Measurements from ENCODE around the gene PSAP. TPM values are rescaled to one million over a fixed set of nuclear protein-coding genes. Genes with fewer than 3 reads are reported as not detected.

Gene PSAP
- polyA plus RNA-seq, 2 of the 4 experiments (the other 2 are of a cell fraction), result 690 to 1,519 TPM

DNA sequence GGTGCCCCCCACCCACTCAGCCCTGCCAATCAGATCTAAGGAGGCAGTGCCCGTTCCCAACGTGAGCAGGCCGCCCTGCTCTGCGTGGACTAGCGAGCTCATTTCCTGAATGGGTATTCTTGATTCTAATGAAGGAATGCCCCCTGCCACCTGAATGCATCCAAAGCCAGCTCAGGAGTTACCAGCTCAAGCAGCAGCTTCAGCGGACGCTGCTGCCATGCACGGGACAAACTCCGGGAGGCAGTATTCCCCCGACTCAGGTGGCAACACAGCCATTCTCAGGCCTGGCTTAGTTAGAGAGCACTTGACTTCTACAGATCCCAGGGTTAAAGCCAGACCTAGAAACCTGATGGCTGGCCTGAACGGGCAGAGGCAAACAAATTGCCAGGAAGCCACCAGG, 25.8 kb downstream of the PSAP start:
- Histone ChIP-seq H3K9me3 (no peaks in the 10 kb centered on the region), H3K4me1 (no peaks in the 10 kb centered on the region), H3K27ac (no peak overlapping the region), H3K4me2 (no peak overlapping the region), H3K4me3 (no peak overlapping the region)
- POLR2A ChIA-PET, result interaction anchor here (0.5 to 0.6 kb wide), 3 partner anchors 16 to 1320 kb away, joined by 3 to 4 read pairs (median 3); no protein-coding TSS in a partner anchor
- FAIRE-seq (no peak), ATAC-seq (no peak), DNase-seq (ENCODE audit: low read depth in 1 of 2, low spot score in 1 of 2) (no peak)
- 83% methylated on average over 11 of the region's 11 CpGs for WGBS (ENCODE audit: missing lambda C conversion rate)
- CTCF ChIA-PET, result interaction anchor here (1.0 to 8.5 kb wide), 7 partner anchors 10 to 224 kb away, joined by 3 to 71 read pairs (median 6); partner anchors contain the start of gene VSIR
- TF ChIP-seq BHLHE40 (IDR thresholded peaks at IDR 0.05; ENCODE audit: low read depth, low read length) (no peak), MAZ (IDR thresholded peaks at IDR 0.05; ENCODE audit: borderline replicate concordance, low read depth, low read length) (no peak), NR3C1 (IDR thresholded peaks at IDR 0.05) (no peak), CTCF (IDR thresholded peaks at IDR 0.05) (peak; percentile 18; the same call in 1 of the 3 replicates), RAD21 (conservative IDR thresholded peaks at IDR 0.05 in 1 of 2, IDR thresholded peaks at IDR 0.05 in 1 of 2) (0 out of 5 replicates have a peak, but pooled peaks of 1 of the 2 experiments have one; percentile 10), SMC3 (IDR thresholded peaks at IDR 0.05) (0 out of 3 replicates have a peak, but pooled peaks have one; percentile 5)

DNA sequence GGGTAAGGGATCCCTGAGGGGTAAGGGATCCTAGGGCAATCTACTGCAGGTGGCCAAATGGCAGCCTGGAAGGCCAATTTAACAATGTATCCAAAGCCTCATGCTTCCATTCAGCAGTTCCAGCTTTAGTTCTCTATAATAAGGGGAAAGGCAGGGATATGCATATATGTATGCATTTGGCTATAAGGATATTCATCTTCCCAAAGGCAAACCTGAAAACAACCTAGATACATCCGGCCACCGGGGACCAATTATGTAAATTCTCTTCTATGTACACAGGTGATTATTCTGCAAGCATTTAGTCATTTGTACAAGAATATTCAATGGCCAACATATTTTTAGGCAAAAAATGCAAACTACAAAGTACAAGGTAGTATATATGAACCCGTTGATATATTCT, 26.7 kb downstream of the PSAP start:
- Histone ChIP-seq H3K27ac (no peak overlapping the region), H3K4me3 (no peak overlapping the region), H3K4me2 (no peak overlapping the region), H3K9me3 (no peaks in the 10 kb centered on the region), H3K4me1 (no peaks in the 10 kb centered on the region)
- CTCF ChIA-PET, result interaction anchor here (1.0 to 8.5 kb wide), 4 partner anchors 9 to 116 kb away, joined by 3 to 71 read pairs (median 15); no protein-coding TSS in a partner anchor
- FAIRE-seq (no peak), DNase-seq (ENCODE audit: low read depth in 1 of 2, low spot score in 1 of 2) (no peak), ATAC-seq (no peak)
- no peak for TF ChIP-seq MYC (IDR thresholded peaks at IDR 0.05; ENCODE audit: borderline replicate concordance, low read length)
- TF ChIP-seq, protein P1, sequence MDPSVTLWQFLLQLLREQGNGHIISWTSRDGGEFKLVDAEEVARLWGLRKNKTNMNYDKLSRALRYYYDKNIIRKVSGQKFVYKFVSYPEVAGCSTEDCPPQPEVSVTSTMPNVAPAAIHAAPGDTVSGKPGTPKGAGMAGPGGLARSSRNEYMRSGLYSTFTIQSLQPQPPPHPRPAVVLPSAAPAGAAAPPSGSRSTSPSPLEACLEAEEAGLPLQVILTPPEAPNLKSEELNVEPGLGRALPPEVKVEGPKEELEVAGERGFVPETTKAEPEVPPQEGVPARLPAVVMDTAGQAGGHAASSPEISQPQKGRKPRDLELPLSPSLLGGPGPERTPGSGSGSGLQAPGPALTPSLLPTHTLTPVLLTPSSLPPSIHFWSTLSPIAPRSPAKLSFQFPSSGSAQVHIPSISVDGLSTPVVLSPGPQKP (IDR thresholded peaks at IDR 0.05; ENCODE audit: low read depth, low read length), result no peak
- TF ChIP-seq CTCF (IDR thresholded peaks at IDR 0.05), result no peak
- TF ChIP-seq HEYL (CRISPR knock-in tag; IDR thresholded peaks at IDR 0.05), result no peak
- no peak for TF ChIP-seq CHD4 (IDR thresholded peaks at IDR 0.05; ENCODE audit: borderline replicate concordance)
- no peak for TF ChIP-seq CBX2 (IDR thresholded peaks at IDR 0.05; ENCODE audit: borderline replicate concordance, low read depth)
- TF ChIP-seq, protein P2, sequence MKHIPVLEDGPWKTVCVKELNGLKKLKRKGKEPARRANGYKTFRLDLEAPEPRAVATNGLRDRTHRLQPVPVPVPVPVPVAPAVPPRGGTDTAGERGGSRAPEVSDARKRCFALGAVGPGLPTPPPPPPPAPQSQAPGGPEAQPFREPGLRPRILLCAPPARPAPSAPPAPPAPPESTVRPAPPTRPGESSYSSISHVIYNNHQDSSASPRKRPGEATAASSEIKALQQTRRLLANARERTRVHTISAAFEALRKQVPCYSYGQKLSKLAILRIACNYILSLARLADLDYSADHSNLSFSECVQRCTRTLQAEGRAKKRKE (CRISPR knock-in tag; IDR thresholded peaks at IDR 0.05; ENCODE audit: low read depth), result no peak
- no peak for TF ChIP-seq RCOR1 (IDR thresholded peaks at IDR 0.05; ENCODE audit: low read depth, low read length)
- no peak for TF ChIP-seq SREBF2 (IDR thresholded peaks at IDR 0.05)
- no peak for TF ChIP-seq FOSB (CRISPR knock-in tag; IDR thresholded peaks at IDR 0.05)
- no peak for TF ChIP-seq EHMT2 (IDR thresholded peaks at IDR 0.05; ENCODE audit: low read depth)
- no peak for TF ChIP-seq CEBPB (IDR thresholded peaks at IDR 0.05)
- TF ChIP-seq FOSL2 (IDR thresholded peaks at IDR 0.05), result no peak
- TF ChIP-seq FOSL2 (CRISPR knock-in tag; IDR thresholded peaks at IDR 0.05), result no peak
- no peak for TF ChIP-seq POLR2A (IDR thresholded peaks at IDR 0.05; ENCODE audit: low read length)
- no peak for TF ChIP-seq BCL3 (IDR thresholded peaks at IDR 0.05)
- TF ChIP-seq EP300 (IDR thresholded peaks at IDR 0.05), result no peak
- no peak for TF ChIP-seq RNF2 (IDR thresholded peaks at IDR 0.05; ENCODE audit: borderline replicate concordance, low read depth)
- whole genome bisulfite sequencing (ENCODE audit: missing lambda C conversion rate), result 92% methylated on average over 3 of the region's 3 CpGs
- POLR2A ChIA-PET, result interaction anchor here (0.6 kb wide), 1 partner anchor 17 kb away, joined by 4 read pairs; no protein-coding TSS in a partner anchor
